ENCODE measurements around the gene NFATC2. TPM values are rescaled to one million over a fixed set of nuclear protein-coding genes. Genes with fewer than 3 reads are reported as not detected.
"Not testable (repeated sequence)": the region's sequence is repeated elsewhere in the genome, so short reads cannot be mapped to it uniquely, and the experiment has no call there.

NFATC2 gene
- total and polyA plus RNA-seq, 4 donors, result 2.5 to 4.6 (median 3.0) TPM

GRCh38 chr20:51470499-51470820, 72.1 kb downstream of the NFATC2 start:
- Histone ChIP-seq H3K36me3 (ENCODE audit: control insufficient read depth, insufficient read depth, low read length) (no peaks in the 10 kb centered on the region), H3K27me3 (ENCODE audit: control insufficient read depth, insufficient read depth, low read length) (no peaks in the 10 kb centered on the region), H3K4me3 (ENCODE audit: low read depth, low read length) (no peak overlapping the region), H3K27ac (ENCODE audit: low read depth, low read length) (no peak overlapping the region), H3K4me1 (ENCODE audit: control insufficient read depth, insufficient read depth, low read length) (peaks cover 11% of the 10 kb centered on the region), H3K9me3 (ENCODE audit: control insufficient read depth, insufficient read depth, low read length) (no peaks in the 10 kb centered on the region)
- no CpG with 5 or more reads among the region's 5 CpGs for WGBS (ENCODE audit: insufficient coverage)
- DNase-seq (ENCODE audit: low read depth in 4 of 6, low spot score in 6 of 6), result no peak

GRCh38 chr20:51469578-51470498, 72.7 kb downstream of the NFATC2 start:
- 62% methylated on average over 6 of the region's 11 CpGs for WGBS (ENCODE audit: insufficient coverage)
- H3K27ac ChIP-seq (ENCODE audit: low read depth, low read length), result no peak overlapping the region

GRCh38 chr20:51469046-51469445, 73.5 kb downstream of the NFATC2 start:
- Histone ChIP-seq H3K4me1 (ENCODE audit: control insufficient read depth, insufficient read depth, low read length) (peaks cover 11% of the 10 kb centered on the region), H3K9me3 (ENCODE audit: control insufficient read depth, insufficient read depth, low read length) (no peaks in the 10 kb centered on the region), H3K4me3 (ENCODE audit: low read depth, low read length) (no peak overlapping the region), H3K27me3 (ENCODE audit: control insufficient read depth, insufficient read depth, low read length) (no peaks in the 10 kb centered on the region), H3K27ac (ENCODE audit: low read depth, low read length) (no peak overlapping the region), H3K36me3 (ENCODE audit: control insufficient read depth, insufficient read depth, low read length) (no peaks in the 10 kb centered on the region)
- no peak for DNase-seq (ENCODE audit: low read depth in 4 of 6, low spot score in 6 of 6)
- 94% methylated on average over 5 of the region's 6 CpGs for WGBS (ENCODE audit: insufficient coverage)

More at GRCh38 chr20:51469578-51470498, 72.7 kb downstream of the NFATC2 start:
- Histone ChIP-seq H3K36me3 (ENCODE audit: control insufficient read depth, insufficient read depth, low read length) (no peaks in the 10 kb centered on the region), H3K4me1 (ENCODE audit: control insufficient read depth, insufficient read depth, low read length) (peaks cover 11% of the 10 kb centered on the region), H3K9me3 (ENCODE audit: control insufficient read depth, insufficient read depth, low read length) (no peaks in the 10 kb centered on the region), H3K4me3 (ENCODE audit: low read depth, low read length) (no peak overlapping the region), H3K27me3 (ENCODE audit: control insufficient read depth, insufficient read depth, low read length) (no peaks in the 10 kb centered on the region)
- DNase-seq (ENCODE audit: low read depth in 4 of 6, low spot score in 6 of 6), result peak in 1 of 6 donors; percentile 46

- no peak for DNase-seq (ENCODE audit: low read depth in 4 of 6, low spot score in 6 of 6)
- Histone ChIP-seq H3K27me3 (ENCODE audit: control insufficient read depth, insufficient read depth, low read length) (no peaks in the 10 kb centered on the region), H3K9me3 (ENCODE audit: control insufficient read depth, insufficient read depth, low read length) (no peaks in the 10 kb centered on the region), H3K4me1 (ENCODE audit: control insufficient read depth, insufficient read depth, low read length) (peaks cover 15% of the 10 kb centered on the region), H3K4me3 (ENCODE audit: low read depth, low read length) (no peak overlapping the region), H3K27ac (ENCODE audit: low read depth, low read length) (no peak overlapping the region), H3K36me3 (ENCODE audit: control insufficient read depth, insufficient read depth, low read length) (no peaks in the 10 kb centered on the region)
- 81% methylated on average over 7 of the region's 7 CpGs for WGBS (ENCODE audit: insufficient coverage)
These were observed 73.9 kb downstream of the NFATC2 start for GRCh38 chr20:51468636-51469035.

GRCh38 chr20:51467956-51468626, 74.4 kb downstream of the NFATC2 start:
- 77% methylated on average over 4 of the region's 10 CpGs for WGBS (ENCODE audit: insufficient coverage)
- Histone ChIP-seq H3K27me3 (ENCODE audit: control insufficient read depth, insufficient read depth, low read length) (no peaks in the 10 kb centered on the region), H3K4me1 (ENCODE audit: control insufficient read depth, insufficient read depth, low read length) (peaks cover 21% of the 10 kb centered on the region), H3K4me3 (ENCODE audit: low read depth, low read length) (no peak overlapping the region), H3K27ac (ENCODE audit: low read depth, low read length) (no peak overlapping the region), H3K36me3 (ENCODE audit: control insufficient read depth, insufficient read depth, low read length) (no peaks in the 10 kb centered on the region), H3K9me3 (ENCODE audit: control insufficient read depth, insufficient read depth, low read length) (no peaks in the 10 kb centered on the region)
- DNase-seq (ENCODE audit: low read depth in 4 of 6, low spot score in 6 of 6), result peak in 1 of 6 donors; percentile 15

GRCh38 chr20:51463998-51464397, 78.5 kb downstream of the NFATC2 start:
- peaks cover 25% of the 10 kb centered on the region for H3K4me1 ChIP-seq (ENCODE audit: control insufficient read depth, insufficient read depth, low read length)
- no peak overlapping the region for H3K27ac ChIP-seq (ENCODE audit: low read depth, low read length)
- no peak overlapping the region for H3K4me3 ChIP-seq (ENCODE audit: low read depth, low read length)
- DNase-seq (ENCODE audit: low read depth in 4 of 6, low spot score in 6 of 6), result no peak
- 79% methylated on average over 5 of the region's 9 CpGs for WGBS (ENCODE audit: insufficient coverage)
- no peaks in the 10 kb centered on the region for H3K36me3 ChIP-seq (ENCODE audit: control insufficient read depth, insufficient read depth, low read length)
- H3K27me3 ChIP-seq (ENCODE audit: control insufficient read depth, insufficient read depth, low read length), result no peaks in the 10 kb centered on the region
- no peaks in the 10 kb centered on the region for H3K9me3 ChIP-seq (ENCODE audit: control insufficient read depth, insufficient read depth, low read length)

GRCh38 chr20:51463560-51463959, 79.0 kb downstream of the NFATC2 start:
- no peaks in the 10 kb centered on the region for H3K27me3 ChIP-seq (ENCODE audit: control insufficient read depth, insufficient read depth, low read length)
- H3K4me3 ChIP-seq (ENCODE audit: low read depth, low read length), result no peak overlapping the region
- no peaks in the 10 kb centered on the region for H3K9me3 ChIP-seq (ENCODE audit: control insufficient read depth, insufficient read depth, low read length)
- H3K4me1 ChIP-seq (ENCODE audit: control insufficient read depth, insufficient read depth, low read length), result peaks cover 24% of the 10 kb centered on the region
- no peak overlapping the region for H3K27ac ChIP-seq (ENCODE audit: low read depth, low read length)
- no peaks in the 10 kb centered on the region for H3K36me3 ChIP-seq (ENCODE audit: control insufficient read depth, insufficient read depth, low read length)
- WGBS (ENCODE audit: insufficient coverage), result 75% methylated on average over 5 of the region's 8 CpGs
- DNase-seq (ENCODE audit: low read depth in 4 of 6, low spot score in 6 of 6), result no peak

GRCh38 chr20:51462566-51463276, 79.8 kb downstream of the NFATC2 start:
- Histone ChIP-seq H3K27ac (ENCODE audit: low read depth, low read length) (no peak overlapping the region), H3K27me3 (ENCODE audit: control insufficient read depth, insufficient read depth, low read length) (no peaks in the 10 kb centered on the region), H3K4me1 (ENCODE audit: control insufficient read depth, insufficient read depth, low read length) (peaks cover 22% of the 10 kb centered on the region), H3K9me3 (ENCODE audit: control insufficient read depth, insufficient read depth, low read length) (no peaks in the 10 kb centered on the region), H3K4me3 (ENCODE audit: low read depth, low read length) (no peak overlapping the region), H3K36me3 (ENCODE audit: control insufficient read depth, insufficient read depth, low read length) (no peaks in the 10 kb centered on the region)
- DNase-seq (ENCODE audit: low read depth in 4 of 6, low spot score in 6 of 6), result peak in 4 of 6 donors; percentile 52 to 84 (median 63)
- WGBS (ENCODE audit: insufficient coverage), result 43% methylated on average over 11 of the region's 12 CpGs

GRCh38 chr20:51461846-51462245, 80.7 kb downstream of the NFATC2 start:
- H3K36me3 ChIP-seq (ENCODE audit: control insufficient read depth, insufficient read depth, low read length); H3K9me3 ChIP-seq (ENCODE audit: control insufficient read depth, insufficient read depth, low read length); H3K4me3 ChIP-seq (ENCODE audit: low read depth, low read length); DNase-seq (ENCODE audit: low read depth in 4 of 6, low spot score in 6 of 6); H3K27me3 ChIP-seq (ENCODE audit: control insufficient read depth, insufficient read depth, low read length); H3K27ac ChIP-seq (ENCODE audit: low read depth, low read length): not testable (repeated sequence)
- peaks cover 31% of the 10 kb centered on the region for H3K4me1 ChIP-seq (ENCODE audit: control insufficient read depth, insufficient read depth, low read length)
- WGBS (ENCODE audit: insufficient coverage), result no CpG with 5 or more reads among the region's 5 CpGs
